Sigmoid colon (tissue), 7 donors: ENCODE data around the gene ESR2. TPM values are rescaled to one million over a fixed set of nuclear protein-coding genes. Genes with fewer than 3 reads are reported as not detected.

ENCODE experiments used
- DNase-seq: peaks from one replicate; pipeline ENCODE4 v3.0.0-alpha.2; 2019
- H3K27ac ChIP-seq, 4 donors: fragments of 200-600 bp; sonication (generic); one replicate each; pipeline ENCODE4 v1.5.1; 2016 to 2019; ENCODE audit warnings: mild to moderate bottlenecking in 1 of 4
- H3K27me3 ChIP-seq, 3 donors: fragments of 200-600 bp; sonication (generic); one replicate each; pipeline ENCODE4 v1.5.1; 2019; ENCODE audit warnings: mild to moderate bottlenecking in 1 of 3
- H3K36me3 ChIP-seq, 4 donors: fragments of 200-600 bp; sonication (generic); one replicate each; pipeline ENCODE4 v1.5.1; 2016 to 2019
- H3K4me1 ChIP-seq, 4 donors: fragments of 200-600 bp; sonication (generic); one replicate each; pipeline ENCODE4 v1.5.1; 2017 to 2019
- H3K4me3 ChIP-seq, 4 donors: fragments of 200-600 bp; sonication (generic); one replicate each; pipeline ENCODE4 v1.5.1; 2017 to 2019; ENCODE audit warnings: mild to moderate bottlenecking in 2 of 4, moderate library complexity in 1 of 4
- H3K9me3 ChIP-seq, 4 donors: fragments of 200-600 bp in 3 of 4; sonication (generic) in 3 of 4; one replicate each; pipeline versions ENCODE4 v1.5.1 to v1.6.1; 2013 to 2019
- CTCF ChIP-seq, 4 experiments: fragments of 450-650 bp in 3 of 4; fragments of 200-600 bp in 1 of 4; IDR thresholded peaks; one replicate each; pipeline ENCODE4 v1.5.1; 2016 to 2019; ENCODE audit warnings: antibody characterized with exemption in 4 of 4, mild to moderate bottlenecking in 3 of 4, moderate library complexity in 2 of 4
- EP300 ChIP-seq, 4 donors: sonication (generic); formaldehyde crosslinking; IDR thresholded peaks; one replicate each; pipeline ENCODE4 v1.6.1; 2017; ENCODE audit warnings: antibody characterized with exemption in 4 of 4
- POLR2A ChIP-seq, 2 donors: fragments of 450-650 bp; IDR thresholded peaks; one replicate each; pipeline ENCODE4 v1.6.1; 2016; ENCODE audit warnings: antibody characterized with exemption in 2 of 2, mild to moderate bottlenecking in 2 of 2, moderate library complexity in 2 of 2
- POLR2AphosphoS5 ChIP-seq, 4 donors: sonication (generic); formaldehyde crosslinking; IDR thresholded peaks; one replicate each; pipeline ENCODE4 v1.6.1; 2017; ENCODE audit warnings: antibody characterized with exemption in 4 of 4
- WGBS, 2 donors: extraction: QIAGEN DNeasy Blood & Tissue Kit; methylation state at CpG; one replicate each; pipeline ENCODE4 v1.1.7; 2013; 5-methylcytosine and 5-hydroxymethylcytosine counted together
- intact Hi-C: fragments of 100-400 bp; cut with DNase I; formaldehyde crosslinking; loops from one replicate; pipeline ENCODE4 v1.15.1; 2023
- polyA plus RNA-seq, 3 donors: library from polyadenylated mRNA; stranded (reverse); fragments of 200-250 nt; gene quantifications; one replicate each; pipeline ENCODE4 v1.2.3, GENCODE V29; 2013
- total RNA-seq, 4 donors: library from RNA; depleted of rRNA; stranded (reverse); fragments of >200 nt; gene quantifications; one replicate each; pipeline ENCODE4 v1.1.0, GENCODE V29; 2016
- donor health status: healthy with polysubstance abuse.
- donor health status: Bipolar disorder and iron deficiency.
- donor health status: healthy.

Gene ESR2
- total and polyA plus RNA-seq, 7 donors: 0.16 to 1.8 (median 0.41) TPM; not detected in 3

GRCh38 chr14:64238631-64239030 lies 55.5 kb downstream of the ESR2 start:
- Histone ChIP-seq H3K27me3 (no peaks in the 10 kb centered on the region), H3K4me1 (no peaks in the 10 kb centered on the region), H3K4me3 (no peak overlapping the region), H3K9me3 (no peaks in the 10 kb centered on the region), H3K36me3 (no peaks in the 10 kb centered on the region), H3K27ac (no peak overlapping the region)
- WGBS, 2 donors: 35 to 48% methylated on average over 2 of the region's 2 CpGs
- DNase-seq: no peak
- intact Hi-C loops: no loop called here
- no peak for TF ChIP-seq POLR2A (IDR thresholded peaks at IDR 0.05)
- TF ChIP-seq EP300 (IDR thresholded peaks at IDR 0.05): no peak
- no peak for TF ChIP-seq CTCF (IDR thresholded peaks at IDR 0.05)
- TF ChIP-seq POLR2AphosphoS5 (IDR thresholded peaks at IDR 0.05): no peak

GRCh38 chr14:64238049-64238448 lies 56.1 kb downstream of the ESR2 start:
- Histone ChIP-seq H3K27ac (no peak overlapping the region), H3K4me3 (no peak overlapping the region), H3K9me3 (no peaks in the 10 kb centered on the region), H3K27me3 (no peaks in the 10 kb centered on the region), H3K4me1 (no peaks in the 10 kb centered on the region), H3K36me3 (no peaks in the 10 kb centered on the region)
- WGBS, 2 donors: 88 to 91% methylated on average over 6 of the region's 6 CpGs
- DNase-seq: no peak
- no peak for TF ChIP-seq EP300 (IDR thresholded peaks at IDR 0.05)
- TF ChIP-seq POLR2AphosphoS5 (IDR thresholded peaks at IDR 0.05): no peak
- no peak for TF ChIP-seq CTCF (IDR thresholded peaks at IDR 0.05)
- TF ChIP-seq POLR2A (IDR thresholded peaks at IDR 0.05): no peak
- intact Hi-C loops: no loop called here

GRCh38 chr14:64235652-64236640 lies 58.2 kb downstream of the ESR2 start:
- WGBS, 2 donors: 66 to 70% methylated on average over 13 of the region's 13 CpGs

GRCh38 chr14:64234877-64235651 lies 59.1 kb downstream of the ESR2 start:
- WGBS, 2 donors: 36 to 73% methylated on average over 24 of the region's 24 CpGs
- Histone ChIP-seq H3K27ac (no peak overlapping the region), H3K36me3 (no peaks in the 10 kb centered on the region), H3K4me1 (no peaks in the 10 kb centered on the region), H3K9me3 (no peaks in the 10 kb centered on the region), H3K4me3 (no peak overlapping the region), H3K27me3 (no peaks in the 10 kb centered on the region)
- TF ChIP-seq EP300 (IDR thresholded peaks at IDR 0.05): no peak
- TF ChIP-seq POLR2AphosphoS5 (IDR thresholded peaks at IDR 0.05): no peak
- no peak for TF ChIP-seq CTCF (IDR thresholded peaks at IDR 0.05)
- TF ChIP-seq POLR2A (IDR thresholded peaks at IDR 0.05): no peak
- intact Hi-C loops: no loop called here
- DNase-seq: no peak

More at GRCh38 chr14:64235652-64236640, 58.2 kb downstream of the ESR2 start:
- no peaks in the 10 kb centered on the region for H3K9me3 ChIP-seq
- no peak for TF ChIP-seq POLR2A (IDR thresholded peaks at IDR 0.05)
- no peak for TF ChIP-seq POLR2AphosphoS5 (IDR thresholded peaks at IDR 0.05)
- no peak for TF ChIP-seq CTCF (IDR thresholded peaks at IDR 0.05)
- no peak for TF ChIP-seq EP300 (IDR thresholded peaks at IDR 0.05)
- no peak overlapping the region for H3K4me3 ChIP-seq
- H3K36me3 ChIP-seq: no peaks in the 10 kb centered on the region
- DNase-seq: no peak
- intact Hi-C loops: no loop called here
- no peak overlapping the region for H3K27ac ChIP-seq
- no peaks in the 10 kb centered on the region for H3K4me1 ChIP-seq
- no peaks in the 10 kb centered on the region for H3K27me3 ChIP-seq
